GM18520 (cell line): Measurements from ENCODE around the gene NDN.
"Not testable (repeated sequence)": the region's sequence is repeated elsewhere in the genome, so short reads cannot be mapped to it uniquely, and the experiment has no call there.

Experiments
- ATAC-seq: cut with Tn5 transposase; IDR thresholded peaks from one replicate; pipeline ENCODE4 v1.9.1; 2021; ENCODE audit not compliant: unreplicated experiment

NDN gene, protein sequence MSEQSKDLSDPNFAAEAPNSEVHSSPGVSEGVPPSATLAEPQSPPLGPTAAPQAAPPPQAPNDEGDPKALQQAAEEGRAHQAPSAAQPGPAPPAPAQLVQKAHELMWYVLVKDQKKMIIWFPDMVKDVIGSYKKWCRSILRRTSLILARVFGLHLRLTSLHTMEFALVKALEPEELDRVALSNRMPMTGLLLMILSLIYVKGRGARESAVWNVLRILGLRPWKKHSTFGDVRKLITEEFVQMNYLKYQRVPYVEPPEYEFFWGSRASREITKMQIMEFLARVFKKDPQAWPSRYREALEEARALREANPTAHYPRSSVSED

DNA sequence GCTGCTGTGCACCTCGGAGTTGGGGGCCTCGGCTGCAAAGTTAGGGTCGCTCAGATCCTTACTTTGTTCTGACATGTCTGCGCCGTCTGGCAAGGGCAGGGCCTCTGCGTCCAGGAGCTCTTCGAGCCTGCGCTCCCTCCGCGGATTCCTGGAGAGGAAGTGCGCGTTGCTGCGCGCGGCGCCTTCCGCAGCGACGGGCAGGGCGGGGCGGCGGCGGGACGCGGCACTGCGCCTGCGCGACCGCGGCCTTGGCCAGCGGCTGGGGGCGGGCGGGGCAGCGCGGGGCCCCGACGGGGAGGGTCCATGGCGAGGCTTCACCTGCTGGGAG is at the start of gene NDN:
Gene NDN (minus strand): TSS at position 163 of the 328 bp plus-strand sequence. CDS start 88 bp downstream, at position 75.
- ATAC-seq, result no peak

DNA sequence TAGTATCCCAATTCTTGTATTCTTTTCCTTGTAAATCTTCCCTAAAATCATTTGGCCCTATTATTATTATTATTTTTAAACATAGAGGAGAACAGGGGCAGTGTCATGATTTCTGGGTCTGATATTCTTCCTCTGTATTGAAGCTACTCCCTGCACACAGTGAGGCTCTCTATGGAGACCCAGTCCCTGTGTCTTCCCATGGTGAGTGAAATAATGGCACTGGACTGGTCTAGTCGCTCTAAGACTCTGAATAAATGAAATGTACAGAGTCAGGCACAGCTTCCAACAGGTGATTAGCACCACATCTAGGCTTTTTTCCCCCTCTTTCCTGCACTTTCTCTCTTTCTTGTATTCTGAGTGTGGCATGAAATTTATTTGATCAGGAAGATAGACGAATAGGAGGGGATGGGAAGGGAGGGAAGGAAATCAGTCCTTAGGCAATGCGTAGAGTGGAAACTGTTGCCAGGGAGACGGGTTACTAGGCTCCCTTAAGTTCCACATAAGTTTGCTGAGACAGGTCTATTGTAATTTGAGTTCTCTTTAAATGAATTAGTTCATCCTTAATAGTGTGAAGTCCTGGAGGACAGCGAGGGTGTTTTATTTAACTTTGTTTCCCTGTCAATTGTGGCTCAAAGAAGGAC is 49.0 kb upstream of the NDN start:
- no peak for ATAC-seq

DNA sequence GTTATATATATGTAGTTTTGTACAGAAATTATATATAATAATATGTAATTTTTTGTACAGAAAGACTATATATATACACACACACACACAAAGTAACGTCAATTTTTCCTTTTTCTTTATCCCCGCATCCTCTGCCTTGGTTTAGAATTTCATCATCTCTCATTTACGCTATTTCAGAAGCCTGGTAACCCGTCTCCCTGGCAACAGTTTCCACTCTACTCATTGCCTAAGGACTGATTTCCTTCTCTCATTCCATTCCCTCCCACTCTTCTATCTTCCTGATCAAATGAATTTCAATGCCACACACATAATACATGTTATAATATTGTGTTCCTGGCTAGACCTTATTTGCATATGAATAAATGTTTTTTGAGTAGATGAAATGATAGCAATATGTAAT is 47.8 kb upstream of the NDN start:
- ATAC-seq, result no peak

DNA sequence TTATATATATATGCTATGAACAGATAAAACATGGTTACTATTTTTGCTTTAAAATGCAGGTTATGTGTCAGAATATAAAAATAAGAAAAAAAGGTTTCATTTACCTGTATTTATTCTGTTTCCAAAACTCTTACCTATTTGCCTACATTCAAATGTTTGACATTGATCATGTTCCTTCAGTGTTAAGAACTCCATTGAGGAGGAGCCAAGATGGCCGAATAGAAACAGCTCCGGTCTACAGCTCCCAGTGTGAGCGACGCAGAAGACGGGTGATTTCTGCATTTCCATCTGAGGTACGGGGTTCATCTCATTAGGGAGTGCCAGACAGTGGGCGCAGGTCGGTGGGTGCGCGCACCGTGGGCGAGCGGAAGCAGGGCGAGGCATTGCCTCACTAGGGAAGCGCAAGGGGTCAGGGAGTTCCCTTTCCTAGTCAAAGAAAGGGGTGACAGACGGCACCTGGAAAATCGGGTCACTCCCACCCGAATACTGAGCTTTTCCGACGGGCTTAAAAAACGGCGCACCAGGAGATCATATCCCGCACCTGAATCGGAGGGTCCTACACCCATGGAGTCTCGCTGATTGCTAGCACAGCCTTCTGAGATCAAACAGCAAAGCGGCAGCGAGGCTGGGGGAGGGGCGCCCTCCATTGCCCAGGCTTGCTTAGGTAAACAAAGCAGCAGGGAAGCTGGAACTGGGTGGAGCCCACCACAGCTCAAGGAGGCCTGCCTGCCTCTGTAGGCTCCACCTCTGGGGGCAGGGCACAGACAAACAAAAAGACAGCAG is 27.0 kb upstream of the NDN start:
- not testable (repeated sequence) for ATAC-seq

DNA sequence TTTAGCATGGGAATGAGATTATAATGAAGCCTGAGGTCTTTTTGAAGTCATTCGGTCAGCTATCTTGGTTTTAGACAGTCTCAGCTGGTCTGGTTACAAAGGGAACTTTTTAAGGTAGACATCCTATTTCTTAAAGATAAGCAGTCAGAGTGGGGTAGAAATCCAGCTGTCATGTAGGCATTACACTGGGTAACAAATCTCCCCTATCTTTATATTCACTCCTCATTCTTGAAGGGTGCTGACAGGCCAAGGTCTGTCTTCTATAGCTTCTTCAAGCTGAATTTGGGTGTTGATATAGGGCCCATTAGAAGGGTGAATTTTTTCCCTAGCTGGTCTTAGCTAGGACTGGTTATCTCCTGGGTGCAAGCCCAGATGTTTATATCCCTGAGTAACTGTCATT is 21.2 kb upstream of the NDN start:
- no peak for ATAC-seq

DNA sequence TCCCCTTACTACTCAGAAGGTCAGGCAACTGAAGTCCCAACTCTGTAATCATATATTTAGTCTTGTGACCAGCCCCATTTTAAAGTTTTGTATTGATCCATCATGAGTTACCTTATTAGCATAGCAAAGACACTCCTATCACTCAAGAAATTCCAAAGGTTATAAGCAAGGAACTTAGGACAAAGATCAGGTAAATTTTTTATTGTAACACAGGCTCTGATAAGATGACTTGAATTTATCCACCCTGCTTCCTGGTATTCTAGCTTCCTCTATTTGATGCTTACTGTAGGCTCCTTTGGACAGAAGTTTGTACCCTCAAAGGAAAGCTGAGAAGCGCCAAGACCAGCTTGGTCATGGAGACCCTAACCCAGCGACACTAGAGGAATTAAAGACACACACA is 8.2 kb upstream of the NDN start:
- no peak for ATAC-seq

DNA sequence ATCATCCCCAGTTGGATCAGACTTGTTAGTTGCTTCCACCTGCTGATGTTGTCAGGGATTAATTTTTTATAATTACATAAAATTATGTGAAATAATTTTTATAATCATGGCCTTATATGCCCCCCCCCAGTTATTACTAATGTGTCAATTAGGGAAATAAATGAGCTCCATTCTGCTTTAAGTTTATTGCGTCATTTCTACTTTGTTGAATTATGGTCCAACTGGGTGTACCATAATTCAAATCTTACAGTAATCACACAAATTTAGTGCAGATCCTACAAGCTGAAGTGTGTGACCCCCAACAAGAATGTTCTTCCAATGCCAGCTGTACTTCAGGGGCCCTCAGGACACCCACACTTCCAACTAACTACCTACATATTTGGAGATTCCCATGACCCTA is 7.5 kb upstream of the NDN start:
- ATAC-seq, result no peak

DNA sequence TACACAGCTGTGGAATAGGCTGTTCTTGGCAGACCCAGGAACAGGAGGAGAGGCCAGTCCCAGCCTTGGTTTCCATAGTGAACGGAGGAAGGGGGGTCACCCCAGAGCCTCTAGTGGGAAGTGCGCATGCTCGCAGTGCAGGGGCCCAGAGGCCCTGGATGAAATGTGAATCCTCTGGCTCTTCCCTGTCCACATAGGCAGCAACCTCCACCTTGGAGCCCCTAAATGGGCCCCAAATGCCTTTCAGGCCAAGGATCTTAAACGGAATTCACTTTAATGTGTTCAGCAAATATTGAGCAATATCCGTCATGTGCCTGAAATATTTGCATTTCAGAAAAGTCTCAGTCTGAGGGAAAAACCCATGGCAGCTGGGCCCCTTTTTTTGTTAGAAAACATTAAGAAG is 3.3 kb upstream of the NDN start:
- ATAC-seq, result no peak

DNA sequence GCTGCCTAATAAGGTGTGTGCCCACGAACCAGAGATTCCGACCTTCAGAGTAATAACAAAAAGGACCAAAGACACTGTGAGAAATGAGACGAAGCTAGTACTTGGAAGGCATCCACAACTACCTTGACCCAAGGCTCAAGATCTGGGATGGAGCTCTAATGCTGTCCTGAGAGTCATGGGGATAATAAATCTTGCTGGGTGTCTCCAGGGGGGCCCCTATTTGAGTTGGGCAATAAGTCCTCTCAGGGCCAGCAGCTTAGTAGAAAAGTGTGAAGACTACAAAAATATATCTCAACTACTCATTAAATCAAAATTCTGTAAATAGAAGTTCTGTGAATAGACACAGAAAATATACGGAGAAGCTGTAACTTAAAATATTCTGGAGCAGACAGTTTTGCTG is 2.9 kb upstream of the NDN start:
- ATAC-seq, result no peak

DNA sequence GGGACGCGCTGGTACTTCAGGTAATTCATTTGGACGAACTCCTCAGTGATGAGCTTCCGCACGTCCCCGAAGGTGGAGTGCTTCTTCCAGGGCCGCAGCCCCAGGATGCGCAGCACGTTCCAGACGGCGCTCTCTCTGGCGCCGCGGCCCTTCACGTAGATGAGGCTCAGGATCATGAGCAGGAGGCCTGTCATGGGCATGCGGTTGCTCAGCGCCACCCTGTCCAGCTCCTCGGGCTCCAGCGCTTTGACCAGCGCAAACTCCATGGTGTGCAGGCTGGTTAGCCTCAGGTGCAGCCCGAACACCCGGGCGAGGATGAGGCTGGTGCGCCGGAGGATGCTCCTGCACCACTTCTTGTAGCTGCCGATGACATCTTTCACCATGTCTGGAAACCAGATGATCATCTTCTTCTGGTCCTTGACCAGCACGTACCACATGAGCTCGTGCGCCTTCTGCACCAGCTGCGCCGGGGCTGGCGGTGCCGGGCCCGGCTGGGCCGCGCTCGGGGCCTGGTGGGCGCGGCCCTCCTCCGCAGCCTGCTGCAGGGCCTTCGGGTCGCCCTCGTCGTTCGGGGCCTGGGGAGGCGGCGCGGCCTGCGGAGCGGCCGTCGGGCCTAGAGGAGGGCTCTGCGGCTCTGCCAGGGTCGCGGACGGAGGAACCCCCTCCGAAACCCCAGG is 501 bp downstream of the NDN start:
- ATAC-seq, result no peak

DNA sequence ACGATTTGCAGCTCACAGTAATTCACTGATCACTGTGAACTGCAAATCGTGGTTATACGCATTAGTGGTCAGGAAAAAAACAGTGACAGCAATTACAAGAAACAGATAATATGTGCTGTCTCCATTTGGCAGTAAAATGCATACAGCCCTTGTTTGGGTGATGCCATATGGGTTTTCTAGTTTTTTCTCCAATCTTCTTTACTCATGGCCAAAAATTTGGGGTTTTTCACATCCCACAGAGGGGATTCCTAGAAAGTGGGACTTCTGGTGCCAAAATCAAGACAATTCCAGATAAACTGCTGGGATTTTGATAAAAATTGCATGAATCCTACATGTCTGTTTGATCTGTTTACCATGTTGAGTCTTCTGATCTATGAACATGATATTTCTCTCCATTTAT is 15.6 kb downstream of the NDN start:
- ATAC-seq, result no peak

DNA sequence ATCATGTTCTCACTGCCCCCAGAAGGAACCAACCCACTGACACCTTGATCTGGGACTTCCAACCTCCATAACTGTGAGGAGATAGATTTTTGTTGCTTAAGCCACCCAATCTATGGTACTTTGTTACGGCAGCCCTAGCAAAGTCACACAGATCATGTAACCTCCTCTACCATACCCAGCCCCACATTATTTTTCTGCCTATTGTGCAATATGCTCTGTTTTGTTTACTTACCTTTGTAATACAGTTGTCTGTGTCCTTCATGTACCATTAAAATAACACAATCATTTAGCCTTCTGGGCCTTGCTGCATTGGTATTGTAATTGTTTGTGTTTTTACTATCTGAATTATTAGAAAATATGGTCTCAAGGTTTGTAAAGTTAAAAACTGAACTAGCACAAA is 16.1 kb downstream of the NDN start:
- no peak for ATAC-seq

DNA sequence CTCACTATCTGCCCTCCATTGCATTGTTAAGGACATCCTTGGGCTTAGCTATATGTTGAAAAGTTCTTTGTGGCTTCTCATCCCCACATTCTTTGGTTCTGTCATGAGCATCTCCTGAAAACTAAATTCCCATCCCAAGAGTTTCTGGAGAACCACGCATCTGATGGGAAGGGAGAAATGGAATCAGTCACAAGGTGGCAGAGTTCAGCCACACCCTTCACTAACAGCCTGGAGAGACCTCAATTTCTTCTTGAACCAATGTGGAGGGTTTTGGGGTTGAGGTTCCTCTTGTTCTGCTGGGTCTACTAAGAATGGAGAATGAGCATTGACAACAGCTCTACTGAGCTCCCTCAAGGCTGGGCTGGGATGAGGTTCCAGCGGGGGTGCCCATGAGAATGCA is 23.9 kb downstream of the NDN start:
- ATAC-seq, result no peak

DNA sequence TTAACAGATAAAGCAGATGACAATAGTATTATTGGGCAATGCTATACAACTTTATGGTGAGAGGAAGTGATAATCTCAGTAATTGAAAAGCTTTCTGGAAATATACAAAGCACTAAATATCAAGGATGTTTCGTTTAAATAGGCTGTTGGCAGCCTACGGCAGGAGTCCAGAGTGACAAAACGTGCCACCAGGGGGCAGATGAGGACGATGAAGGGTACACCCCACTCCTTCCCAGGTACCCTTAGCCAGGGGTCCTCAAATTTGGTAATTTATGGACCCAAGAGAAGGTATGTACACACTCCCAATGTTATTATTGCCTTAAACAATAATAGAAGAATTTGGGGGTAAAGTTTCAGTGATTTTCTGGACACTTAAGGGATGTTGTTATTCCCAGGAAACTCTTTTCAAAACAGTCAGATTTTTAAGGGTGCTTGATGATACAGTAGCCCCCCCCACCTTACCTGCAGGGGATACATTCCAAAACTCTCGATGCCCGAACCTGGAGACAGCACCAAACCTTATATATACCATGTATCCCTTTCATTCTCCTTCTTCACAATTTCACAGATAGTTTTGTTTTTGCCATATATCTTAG is 38.1 kb downstream of the NDN start:
- ATAC-seq, result no peak

DNA sequence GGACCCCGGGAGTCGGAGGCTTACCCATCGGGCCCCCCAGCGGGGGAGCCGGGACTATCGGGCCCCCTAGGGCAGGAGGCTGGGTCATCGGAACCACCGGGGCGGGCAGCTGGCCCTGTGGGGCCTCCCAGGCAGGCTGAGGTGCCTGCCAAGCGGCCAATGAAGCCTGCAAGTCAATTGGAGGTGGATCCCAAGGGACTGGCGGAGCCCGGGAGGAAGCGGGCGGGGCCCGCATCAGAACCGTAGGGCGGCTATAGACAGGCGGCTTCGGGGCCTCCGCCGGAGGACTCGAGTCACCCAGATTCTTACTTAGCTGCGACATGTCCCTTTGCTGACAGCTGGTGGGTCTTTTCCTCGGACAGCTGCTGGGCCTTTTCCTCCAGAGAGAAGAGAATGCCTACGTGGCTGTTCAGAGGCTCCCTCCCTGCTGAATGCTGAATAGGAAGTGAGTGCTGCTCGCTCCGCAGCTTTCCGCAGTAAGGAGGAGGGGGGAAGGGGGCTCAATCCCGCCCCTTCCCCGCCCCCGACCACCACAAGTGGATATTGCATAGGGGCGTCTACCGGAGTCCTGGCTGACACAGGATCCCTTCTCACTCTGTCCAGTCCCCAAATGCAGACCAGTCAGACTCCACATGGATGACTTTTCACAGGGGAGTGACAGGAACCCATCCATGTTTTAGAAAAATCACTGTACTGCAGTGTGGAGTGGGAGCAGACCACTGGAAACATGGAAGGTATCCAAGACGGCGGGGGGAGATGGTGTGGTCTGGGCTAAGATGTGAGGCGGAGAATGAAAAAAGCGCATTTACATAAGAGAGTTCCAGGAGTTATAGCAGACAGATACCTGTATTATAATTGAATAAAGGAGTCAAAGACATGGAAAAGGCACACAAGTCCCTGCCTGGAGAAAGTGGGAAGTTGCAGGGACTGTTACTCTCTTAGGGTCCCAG is 39.4 kb downstream of the NDN start, which contains the start of gene MAGEL2:
Gene MAGEL2 (minus strand): TSS at position 447 of the 950 bp plus-strand sequence. CDS start 125 bp downstream, at position 322.
- no peak for ATAC-seq

DNA sequence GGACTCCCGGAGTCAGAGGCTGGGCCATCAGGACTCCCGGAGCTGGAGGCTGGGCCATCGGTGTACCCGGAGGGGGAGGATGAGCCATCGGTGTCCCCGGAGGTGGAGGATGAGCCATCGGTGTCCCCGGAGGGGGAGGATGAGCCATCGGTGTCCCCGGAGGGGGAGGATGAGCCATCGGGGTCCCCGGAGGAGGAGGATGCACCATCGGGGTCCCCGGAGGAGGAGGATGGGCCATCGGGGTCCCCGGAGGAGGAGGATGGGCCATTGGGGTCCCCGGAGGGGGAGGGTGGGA is 40.2 kb downstream of the NDN start:
- ATAC-seq, result no peak

DNA sequence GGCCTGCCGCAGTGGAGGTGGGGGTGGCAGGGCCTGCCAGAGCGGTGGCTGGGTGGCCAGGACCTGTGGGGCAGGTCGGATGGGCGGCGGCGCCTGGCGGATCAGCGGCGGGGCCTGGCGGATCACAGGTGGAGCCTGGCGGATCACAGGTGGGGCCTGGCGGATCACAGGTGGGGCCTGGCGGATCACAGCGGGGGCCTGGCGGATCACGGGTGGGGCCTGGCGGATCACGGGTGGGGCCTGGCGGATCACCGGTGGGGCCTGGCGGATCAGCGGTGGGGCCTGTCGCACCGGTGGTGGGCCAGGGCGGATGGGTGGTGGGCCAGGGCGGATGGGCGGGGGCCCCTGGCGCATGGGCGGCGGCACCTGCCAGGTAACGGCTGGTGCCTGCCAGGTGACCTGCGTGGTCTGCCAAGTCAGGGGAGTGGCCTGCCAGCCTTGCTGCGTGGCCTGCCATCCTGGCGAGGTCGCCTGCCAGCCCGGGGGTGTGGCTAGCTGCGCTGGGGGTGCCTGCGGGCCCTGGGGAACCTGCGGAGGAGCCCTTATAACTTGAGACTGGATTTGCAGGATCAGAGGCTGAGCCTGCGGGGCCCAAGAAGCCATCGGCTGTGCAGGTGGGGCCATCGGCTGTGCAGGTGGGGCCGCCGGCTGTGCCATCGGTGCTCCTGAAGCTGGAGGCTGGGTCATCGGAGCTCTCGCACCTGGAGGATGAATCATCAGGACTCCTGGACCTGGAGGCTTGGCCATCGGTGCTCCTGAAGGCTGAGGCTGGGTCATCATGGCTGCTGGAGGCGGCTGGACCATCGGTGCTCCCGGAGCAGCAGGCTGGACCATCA is 40.7 kb downstream of the NDN start:
- ATAC-seq, result no peak

DNA sequence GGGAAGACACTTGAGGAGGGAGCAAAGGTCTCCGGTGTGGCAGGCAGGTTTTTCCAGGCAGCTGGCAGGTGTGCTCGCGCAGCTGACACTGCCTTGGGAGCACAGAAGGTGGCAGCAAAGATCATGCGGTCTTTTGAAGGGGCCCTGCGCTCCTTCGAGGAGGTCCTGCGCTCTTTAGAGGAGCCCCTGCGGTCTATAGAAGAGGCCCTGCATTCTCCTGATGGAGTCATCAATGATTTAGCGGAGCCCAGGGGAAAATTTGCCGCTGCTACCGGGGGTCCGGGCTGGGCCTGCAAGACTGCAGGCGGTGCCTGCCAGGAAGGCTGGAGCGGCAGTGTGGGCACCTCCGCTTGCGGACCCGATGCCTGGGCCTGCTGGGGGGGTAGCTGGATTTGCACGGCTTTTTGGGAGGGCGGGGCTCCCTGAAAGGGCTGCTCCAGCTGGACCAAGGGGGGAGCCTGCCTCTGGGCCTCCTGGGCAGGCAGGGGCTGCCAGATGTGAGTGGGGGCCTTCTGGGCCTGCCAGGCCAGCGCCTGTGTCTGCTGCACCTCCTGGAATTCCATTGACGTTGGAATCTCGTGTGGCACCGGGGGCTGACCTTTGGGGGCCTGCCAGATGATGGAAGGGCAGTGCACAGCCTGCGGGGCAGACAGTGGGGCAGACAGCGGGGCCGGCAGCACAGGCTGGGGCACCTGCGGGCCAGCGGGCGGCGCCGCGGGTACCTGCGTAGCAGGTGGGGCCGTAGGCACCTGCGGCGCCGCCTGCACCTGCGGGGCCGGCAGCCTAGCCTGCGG is 41.5 kb downstream of the NDN start:
- no peak for ATAC-seq

DNA sequence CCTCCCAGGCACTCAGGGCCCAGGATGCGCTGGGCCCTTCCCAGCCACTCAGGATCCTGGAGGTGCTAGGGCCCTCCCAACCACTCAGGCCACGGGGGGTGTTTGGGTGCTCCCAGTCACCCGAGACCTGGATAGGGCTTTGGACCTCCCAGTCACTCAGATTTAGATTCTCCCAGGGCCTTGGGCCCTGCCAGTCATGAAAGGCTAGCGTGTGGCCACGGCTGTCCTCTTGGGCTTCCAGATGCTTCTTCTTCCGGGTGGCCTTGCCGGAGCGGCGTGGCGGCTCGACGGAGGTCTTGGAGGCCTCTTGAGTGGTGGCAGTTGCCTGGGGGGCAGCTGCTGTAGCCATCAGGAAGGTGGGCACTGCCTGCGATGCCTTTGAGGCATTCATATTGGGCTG is 42.3 kb downstream of the NDN start:
- no peak for ATAC-seq
